HCT116 (cell line): ENCODE results near the gene CDAN1. TPM values are rescaled to one million over a fixed set of nuclear protein-coding genes. Genes with fewer than 3 reads are reported as not detected.
"Not testable (repeated sequence)": the region's sequence is repeated elsewhere in the genome, so short reads cannot be mapped to it uniquely, and the experiment has no call there.

Source experiments
- ATAC-seq: fragments of 200-7000 bp; cut with Tn5 transposase; 2 replicates; pipeline ENCODE4 v1.9.1; 2020; ENCODE audit warnings: mild to moderate bottlenecking, moderate library complexity
- BruUV-seq: library from RNA; stranded (reverse); fragments of 400-500 nt; replicated peaks from 2 replicates; lab custom pipeline; 2021; lab: Mats Ljungman, UMichigan
- CTCF ChIA-PET: fragments of 300-600 bp; sonication (Branson Sonifier 250); formaldehyde crosslinking; loops from one replicate; lab custom pipeline; 2021; ENCODE audit warnings: antibody characterized with exemption; lab: Charles Lee
- POLR2A ChIA-PET: fragments of 300-600, 350-600 bp; sonication (Branson Sonifier 250); formaldehyde crosslinking; loops from one replicate; lab custom pipeline; 2021; ENCODE audit warnings: antibody characterized with exemption; lab: Charles Lee
- RAD21 ChIA-PET, 2 experiments: fragments of 300-600 bp; sonication (Branson Sonifier 250); formaldehyde crosslinking; loops; one replicate each; lab custom pipeline; 2023; ENCODE audit warnings: low total read pairs in 2 of 2; ENCODE audit not compliant: uncharacterized antibody in 2 of 2, unreplicated experiment in 2 of 2, low non-redundant PET in 1 of 2; lab: Charles Lee
- DNase-seq: peaks from one replicate; pipeline ENCODE4 v3.0.0-alpha.2; 2010; ENCODE audit warnings: low read depth, low spot score
- H2AFZ ChIP-seq: fragments of 200-600 bp; shearing (Covaris generic), sonication (generic); 2 replicates; pipeline ENCODE4 v1.6.1; 2017; ENCODE audit warnings: low read depth, mixed run types, mixed read lengths, antibody characterized with exemption, low read length; ENCODE audit not compliant: poor library complexity, severe bottlenecking
- H3K27ac ChIP-seq: 2 replicates; pipeline ENCODE4 v1.5.1; 2012; ENCODE audit warnings: low read depth, low read length
- H3K27me3 ChIP-seq: fragments of 200-600 bp; sonication (generic); 2 replicates; pipeline ENCODE4 v1.6.1; 2016; ENCODE audit warnings: mixed run types, low read length, mixed read lengths; ENCODE audit not compliant: insufficient read depth
- H3K36me3 ChIP-seq, 2 experiments: fragments of 200-500 bp in 1 of 2; fragments of 200-600 bp in 1 of 2; sonication (Bioruptor generic) in 1 of 2; sonication (generic) in 1 of 2; 2 replicates each; pipeline versions ENCODE4 v1.5.1 to v1.6.1; 2014 to 2016; ENCODE audit warnings: low read length in 2 of 2, inconsistent platforms in 1 of 2, mixed read lengths in 1 of 2, mixed run types in 1 of 2; ENCODE audit not compliant: insufficient read depth in 2 of 2, control insufficient read depth in 1 of 2
- H3K4me1 ChIP-seq, 2 experiments: fragments of 200-600 bp in 1 of 2; sonication (generic) in 1 of 2; 2 replicates each; pipeline versions ENCODE4 v1.5.1 to v1.6.1; 2012 to 2017; ENCODE audit warnings: low read length in 2 of 2, inconsistent platforms in 1 of 2, mild to moderate bottlenecking in 1 of 2, mixed read lengths in 1 of 2, mixed run types in 1 of 2, moderate library complexity in 1 of 2; ENCODE audit not compliant: insufficient read depth in 2 of 2, control insufficient read depth in 1 of 2
- H3K4me2 ChIP-seq: fragments of 200-600 bp; sonication (generic); 2 replicates; pipeline ENCODE4 v1.6.1; 2017; ENCODE audit warnings: mixed run types, low read length, mixed read lengths
- H3K4me3 ChIP-seq, 2 experiments: fragments of 200-600 bp in 1 of 2; sonication (generic) in 1 of 2; replicated peaks in 1 of 2; 2 replicates each; pipeline ENCODE4 v1.5.1; 2011 to 2016; ENCODE audit warnings: low read length in 2 of 2, control low read depth in 1 of 2, low read depth in 1 of 2, mild to moderate bottlenecking in 1 of 2, mixed read lengths in 1 of 2, mixed run types in 1 of 2
- H3K79me2 ChIP-seq: fragments of 200-600 bp; sonication (generic); 2 replicates; pipeline ENCODE4 v1.6.1; 2017; ENCODE audit warnings: mild to moderate bottlenecking, mixed run types, low read length, moderate library complexity, mixed read lengths; ENCODE audit not compliant: insufficient read depth
- H3K9ac ChIP-seq: fragments of 200-600 bp; sonication (generic); 2 replicates; pipeline ENCODE4 v1.6.1; 2016; ENCODE audit warnings: low read length, mixed read lengths
- H3K9me2 ChIP-seq: fragments of 200-600 bp; sonication (generic), shearing (Covaris generic); 2 replicates; pipeline ENCODE4 v1.6.1; 2017; ENCODE audit warnings: mixed run types, mild to moderate bottlenecking, moderate library complexity; ENCODE audit not compliant: insufficient read depth
- H3K9me3 ChIP-seq, 2 experiments: fragments of 200-500 bp in 1 of 2; fragments of 200-600 bp in 1 of 2; sonication (Bioruptor generic) in 1 of 2; sonication (generic) in 1 of 2; 2 replicates each; pipeline ENCODE4 v1.6.1; 2014 to 2017; ENCODE audit warnings: low read length in 2 of 2, mixed read lengths in 2 of 2, inconsistent platforms in 1 of 2, low read depth in 1 of 2, mild to moderate bottlenecking in 1 of 2, mixed run types in 1 of 2, moderate library complexity in 1 of 2; ENCODE audit not compliant: control insufficient read depth in 1 of 2, insufficient read depth in 1 of 2
- H4K20me1 ChIP-seq: fragments of 200-600 bp; sonication (generic), shearing (Covaris generic); 2 replicates; pipeline ENCODE4 v1.6.1; 2017; ENCODE audit warnings: mixed run types, mild to moderate bottlenecking, moderate library complexity; ENCODE audit not compliant: insufficient read depth
- JUND ChIP-seq: IDR thresholded peaks from 2 replicates; pipeline ENCODE4 v1.6.1; 2012
- MAX ChIP-seq: IDR thresholded peaks from 2 replicates; pipeline ENCODE4 v1.6.1; 2012
- REST ChIP-seq: IDR thresholded peaks from 2 replicates; pipeline ENCODE4 v1.6.1; 2012; ENCODE audit warnings: low read depth
- YY1 ChIP-seq: IDR thresholded peaks from 2 replicates; pipeline ENCODE4 v1.6.1; 2011; ENCODE audit warnings: low read length, low read depth, moderate library complexity, mild to moderate bottlenecking; ENCODE audit not compliant: insufficient replicate concordance; ENCODE audit errors: extremely low read depth
- ZFX ChIP-seq: fragments of 450-650 bp; IDR thresholded peaks from 2 replicates; pipeline ENCODE4 v1.6.1; 2017
- intact Hi-C: fragments of 100-400 bp; cut with micrococcal nuclease; formaldehyde crosslinking; loops from 2 replicates; pipeline ENCODE4 v1.10.0; 2022
- total RNA-seq: library from RNA; stranded (reverse); gene quantifications from one replicate; pipeline ENCODE4 v1.2.1, GENCODE V29; 2021; ENCODE audit not compliant: unreplicated experiment
- TF ChIP-seq, protein P1 (sequence below): IDR thresholded peaks from 2 replicates; pipeline ENCODE4 v1.6.1; 2011; ENCODE audit warnings: mild to moderate bottlenecking, low read length, moderate library complexity; ENCODE audit not compliant: insufficient replicate concordance; ENCODE audit errors: extremely low read depth

CDAN1 gene
- total RNA-seq, 1 experiment from 2014 or later: 22.4 TPM

DNA sequence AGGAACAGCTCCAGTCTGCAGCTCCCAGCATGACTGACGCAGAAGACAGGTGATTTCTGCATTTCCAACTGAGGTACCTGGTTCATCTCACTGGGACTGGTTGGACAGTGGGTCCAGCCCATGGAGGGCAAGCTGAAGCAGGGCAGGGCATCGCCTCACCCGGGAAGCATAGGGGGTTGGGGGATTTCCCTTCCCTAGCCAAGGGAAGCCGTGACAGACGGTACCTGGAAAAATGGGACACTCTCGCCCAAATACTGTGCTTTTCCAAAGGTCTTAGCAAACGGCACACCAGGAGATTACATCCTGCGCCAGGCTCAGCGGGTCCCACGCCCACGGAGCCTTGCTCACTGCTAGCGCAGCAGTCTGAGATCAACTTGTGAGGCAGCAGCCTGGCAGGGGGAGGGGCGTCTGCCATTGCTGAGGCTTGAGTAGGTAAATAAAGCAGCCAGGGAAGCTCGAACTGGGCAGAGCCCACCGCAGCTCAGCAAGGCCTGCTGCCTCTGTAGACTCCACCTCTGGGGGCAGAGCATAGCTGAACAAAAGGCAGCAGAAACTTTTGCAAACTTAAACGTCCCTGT lies 27.3 kb upstream of the CDAN1 start:
- H3K27me3 ChIP-seq, H3K9ac ChIP-seq, DNase-seq, RAD21 ChIA-PET, CTCF ChIA-PET, H2AFZ ChIP-seq, H3K4me2 ChIP-seq, intact Hi-C loops, ATAC-seq, H4K20me1 ChIP-seq, H3K36me3 ChIP-seq, H3K9me2 ChIP-seq, H3K4me3 ChIP-seq, H3K27ac ChIP-seq, H3K4me1 ChIP-seq, H3K79me2 ChIP-seq, BruUV-seq, POLR2A ChIA-PET: not testable (repeated sequence)
- H3K9me3 ChIP-seq: peaks cover 6 to 10% of the 10 kb centered on the region in 2 experiments; a peak in 2 of 4 replicates

DNA sequence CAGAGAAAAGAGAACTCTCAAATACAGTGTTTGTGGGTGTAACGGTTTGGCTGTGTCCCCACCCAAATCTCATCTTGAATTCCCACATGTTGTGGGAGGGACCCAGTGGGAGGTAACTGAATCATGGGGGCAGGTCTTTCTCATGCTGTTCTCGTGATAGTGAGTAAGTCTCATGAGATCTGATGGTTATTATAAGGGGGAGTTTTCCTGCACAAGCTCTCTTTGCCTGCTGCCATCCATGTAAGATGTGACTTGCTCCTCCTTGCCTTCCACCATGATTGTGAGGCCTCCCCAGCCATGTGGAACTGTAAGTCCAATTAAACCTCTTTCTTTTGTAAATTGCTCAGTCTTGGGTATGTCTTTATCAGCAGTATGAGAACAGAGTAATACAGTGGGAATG lies 24.9 kb upstream of the CDAN1 start:
- H3K27ac ChIP-seq, H3K4me3 ChIP-seq, H3K9me2 ChIP-seq, H3K4me2 ChIP-seq, H3K9ac ChIP-seq, ATAC-seq, BruUV-seq, H3K36me3 ChIP-seq, CTCF ChIA-PET, RAD21 ChIA-PET, H3K4me1 ChIP-seq, POLR2A ChIA-PET, H3K27me3 ChIP-seq, DNase-seq, H4K20me1 ChIP-seq, intact Hi-C loops, H3K79me2 ChIP-seq, H2AFZ ChIP-seq: not testable (repeated sequence)
- H3K9me3 ChIP-seq: peaks cover 6 to 10% of the 10 kb centered on the region in 2 experiments; a peak in 2 of 4 replicates

DNA sequence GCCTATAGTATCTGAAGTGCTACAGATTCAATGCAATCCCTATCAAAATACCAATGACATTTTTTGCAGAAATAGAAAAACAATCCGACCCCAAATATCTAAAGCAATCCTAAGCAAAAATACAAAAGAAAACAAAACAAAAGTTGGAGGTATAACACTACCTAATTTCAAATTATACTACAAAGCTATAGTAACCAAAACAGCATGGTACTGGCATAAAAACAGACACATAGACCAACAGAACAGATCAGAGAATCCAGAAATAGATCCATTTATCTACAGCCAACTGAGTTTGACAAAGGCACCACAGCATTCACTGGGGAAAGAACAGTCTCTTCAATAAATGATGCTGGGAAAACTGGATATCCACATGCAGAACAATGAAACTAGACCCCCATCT lies 23.8 kb upstream of the CDAN1 start:
- Histone ChIP-seq H3K4me2 (no peak overlapping the region), H3K36me3 (no peaks in the 10 kb centered on the region), H3K9me2 (no peaks in the 10 kb centered on the region), H3K27me3 (no peaks in the 10 kb centered on the region), H3K27ac (no peak overlapping the region), H3K9ac (no peak overlapping the region), H3K4me3 (no peak overlapping the region), H3K4me1 (no peaks in the 10 kb centered on the region), H3K9me3 (peaks cover 6 to 10% of the 10 kb centered on the region in 2 experiments; a peak in 2 of 4 replicates), H3K79me2 (no peaks in the 10 kb centered on the region), H2AFZ (no peak overlapping the region), H4K20me1 (no peaks in the 10 kb centered on the region)
- BruUV-seq: no TSS peak
- POLR2A ChIA-PET: no interaction called here
- RAD21 ChIA-PET: no interaction called here
- CTCF ChIA-PET: no interaction called here
- DNase-seq (no peak), ATAC-seq (no peak)
- intact Hi-C loops: no loop called here
- TF ChIP-seq REST (no peak), JUND (no peak), MAX (no peak), ZFX (no peak), YY1 (no peak)
- TF ChIP-seq, protein P1, sequence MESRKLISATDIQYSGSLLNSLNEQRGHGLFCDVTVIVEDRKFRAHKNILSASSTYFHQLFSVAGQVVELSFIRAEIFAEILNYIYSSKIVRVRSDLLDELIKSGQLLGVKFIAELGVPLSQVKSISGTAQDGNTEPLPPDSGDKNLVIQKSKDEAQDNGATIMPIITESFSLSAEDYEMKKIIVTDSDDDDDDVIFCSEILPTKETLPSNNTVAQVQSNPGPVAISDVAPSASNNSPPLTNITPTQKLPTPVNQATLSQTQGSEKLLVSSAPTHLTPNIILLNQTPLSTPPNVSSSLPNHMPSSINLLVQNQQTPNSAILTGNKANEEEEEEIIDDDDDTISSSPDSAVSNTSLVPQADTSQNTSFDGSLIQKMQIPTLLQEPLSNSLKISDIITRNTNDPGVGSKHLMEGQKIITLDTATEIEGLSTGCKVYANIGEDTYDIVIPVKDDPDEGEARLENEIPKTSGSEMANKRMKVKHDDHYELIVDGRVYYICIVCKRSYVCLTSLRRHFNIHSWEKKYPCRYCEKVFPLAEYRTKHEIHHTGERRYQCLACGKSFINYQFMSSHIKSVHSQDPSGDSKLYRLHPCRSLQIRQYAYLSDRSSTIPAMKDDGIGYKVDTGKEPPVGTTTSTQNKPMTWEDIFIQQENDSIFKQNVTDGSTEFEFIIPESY: no peak
